ENCODE data around the gene RPS19BP1. TPM values are rescaled to one million over a fixed set of nuclear protein-coding genes. Genes with fewer than 3 reads are reported as not detected.

RPS19BP1 gene
- total RNA-seq, 1 experiment from 2014 or later, result 80.4 TPM

DNA sequence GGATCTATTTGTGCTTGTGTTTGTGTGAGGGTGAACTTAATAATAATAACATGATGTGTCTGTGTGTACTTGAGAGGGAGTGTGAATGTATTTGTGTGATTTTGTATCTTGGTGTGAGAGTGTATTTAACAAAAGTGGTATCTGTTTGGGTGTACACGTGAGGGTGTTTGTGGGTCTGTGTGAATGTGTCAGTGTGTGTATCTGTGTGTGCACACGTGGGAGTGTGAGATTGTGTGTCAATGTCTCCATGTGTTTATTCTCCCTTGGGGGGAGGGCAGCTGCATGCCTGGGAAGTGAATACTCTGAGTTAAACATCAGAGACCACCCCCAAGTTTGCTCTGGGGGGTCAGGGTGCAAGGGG lies 15.0 kb upstream of the RPS19BP1 start (continued):
- TF ChIP-seq ELF1 (IDR thresholded peaks at IDR 0.05; ENCODE audit: borderline replicate concordance, low read depth), result no peak
- no peak for TF ChIP-seq FOSL1 (IDR thresholded peaks at IDR 0.05; ENCODE audit: low read depth)
- TF ChIP-seq ZFX (IDR thresholded peaks at IDR 0.05), result no peak
- no peak for TF ChIP-seq EZH2phosphoT487 (IDR thresholded peaks at IDR 0.05; ENCODE audit: borderline replicate concordance)
- TF ChIP-seq EZH2 (IDR thresholded peaks at IDR 0.05), result no peak
- TF ChIP-seq, protein P1, sequence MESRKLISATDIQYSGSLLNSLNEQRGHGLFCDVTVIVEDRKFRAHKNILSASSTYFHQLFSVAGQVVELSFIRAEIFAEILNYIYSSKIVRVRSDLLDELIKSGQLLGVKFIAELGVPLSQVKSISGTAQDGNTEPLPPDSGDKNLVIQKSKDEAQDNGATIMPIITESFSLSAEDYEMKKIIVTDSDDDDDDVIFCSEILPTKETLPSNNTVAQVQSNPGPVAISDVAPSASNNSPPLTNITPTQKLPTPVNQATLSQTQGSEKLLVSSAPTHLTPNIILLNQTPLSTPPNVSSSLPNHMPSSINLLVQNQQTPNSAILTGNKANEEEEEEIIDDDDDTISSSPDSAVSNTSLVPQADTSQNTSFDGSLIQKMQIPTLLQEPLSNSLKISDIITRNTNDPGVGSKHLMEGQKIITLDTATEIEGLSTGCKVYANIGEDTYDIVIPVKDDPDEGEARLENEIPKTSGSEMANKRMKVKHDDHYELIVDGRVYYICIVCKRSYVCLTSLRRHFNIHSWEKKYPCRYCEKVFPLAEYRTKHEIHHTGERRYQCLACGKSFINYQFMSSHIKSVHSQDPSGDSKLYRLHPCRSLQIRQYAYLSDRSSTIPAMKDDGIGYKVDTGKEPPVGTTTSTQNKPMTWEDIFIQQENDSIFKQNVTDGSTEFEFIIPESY (IDR thresholded peaks at IDR 0.05; ENCODE audit: extremely low read depth, insufficient replicate concordance, low read length), result no peak
- TF ChIP-seq SP1 (IDR thresholded peaks at IDR 0.05; ENCODE audit: low read depth), result no peak

- H3K79me2 ChIP-seq (ENCODE audit: insufficient read depth, low read length), result no peaks in the 10 kb centered on the region
- no peak overlapping the region for H3K27ac ChIP-seq (ENCODE audit: low read depth, low read length)
- peaks cover 21% of the 10 kb centered on the region; the same call in 1 of the 2 replicates for H3K27me3 ChIP-seq (ENCODE audit: insufficient read depth, low read length)
- no peaks in the 10 kb centered on the region for H3K36me3 ChIP-seq (ENCODE audit: control insufficient read depth in 1 of 2, insufficient read depth in 2 of 2, low read length in 2 of 2)
- ChIA-PET RAD21 (ENCODE audit: low non-redundant PET in 1 of 2, low total read pairs in 2 of 2, uncharacterized antibody in 2 of 2, unreplicated experiment in 2 of 2) (no interaction called here), POLR2A (no interaction called here), CTCF (interaction anchor here (0.9 to 1.0 kb wide), 2 partner anchors 8 to 13 kb away, joined by 3 read pairs; no protein-coding TSS in a partner anchor)
- H3K9me3 ChIP-seq (ENCODE audit: control insufficient read depth in 1 of 2, insufficient read depth in 1 of 2, low read depth in 1 of 2, low read length in 2 of 2), result no peaks in the 10 kb centered on the region
- ATAC-seq, result 0 out of 2 replicates have a peak, but pooled peaks have one; percentile 24
- intact Hi-C loops (cut with micrococcal nuclease), result no loop called here
- BruUV-seq (replicated peaks), result no TSS peak
- DNase-seq (ENCODE audit: low read depth, low spot score), result no peak
- no peak overlapping the region for H2AFZ ChIP-seq (ENCODE audit: low read depth, low read length, poor library complexity, severe bottlenecking)
- H3K4me2 ChIP-seq (ENCODE audit: low read length), result peak overlapping the region; percentile 28; the same call in 1 of the 2 replicates
- no peaks in the 10 kb centered on the region for H3K9me2 ChIP-seq (ENCODE audit: insufficient read depth)
- H4K20me1 ChIP-seq (ENCODE audit: insufficient read depth), result no peaks in the 10 kb centered on the region
- no peak overlapping the region for H3K9ac ChIP-seq (ENCODE audit: low read length)
- no peak overlapping the region for H3K4me3 ChIP-seq (replicated peaks in 1 of 2; ENCODE audit: low read depth in 1 of 2, low read length in 2 of 2)
- peaks cover 3 to 8% of the 10 kb centered on the region in 2 experiments; a peak in 2 of 4 replicates for H3K4me1 ChIP-seq (ENCODE audit: control insufficient read depth in 1 of 2, insufficient read depth in 2 of 2, low read length in 2 of 2)
- TF ChIP-seq ZNF274 (IDR thresholded peaks at IDR 0.05; ENCODE audit: low read depth, low read length) (no peak), JUND (IDR thresholded peaks at IDR 0.05) (no peak), EGR1 (IDR thresholded peaks at IDR 0.05; ENCODE audit: low read depth) (no peak), ZFX (IDR thresholded peaks at IDR 0.05) (no peak), POLR2A (IDR thresholded peaks at IDR 0.05; ENCODE audit: borderline replicate concordance, extremely low read depth, insufficient read depth, insufficient read length) (no peak), SRF (IDR thresholded peaks at IDR 0.05; ENCODE audit: low read depth) (no peak)
- TF ChIP-seq, protein P2, sequence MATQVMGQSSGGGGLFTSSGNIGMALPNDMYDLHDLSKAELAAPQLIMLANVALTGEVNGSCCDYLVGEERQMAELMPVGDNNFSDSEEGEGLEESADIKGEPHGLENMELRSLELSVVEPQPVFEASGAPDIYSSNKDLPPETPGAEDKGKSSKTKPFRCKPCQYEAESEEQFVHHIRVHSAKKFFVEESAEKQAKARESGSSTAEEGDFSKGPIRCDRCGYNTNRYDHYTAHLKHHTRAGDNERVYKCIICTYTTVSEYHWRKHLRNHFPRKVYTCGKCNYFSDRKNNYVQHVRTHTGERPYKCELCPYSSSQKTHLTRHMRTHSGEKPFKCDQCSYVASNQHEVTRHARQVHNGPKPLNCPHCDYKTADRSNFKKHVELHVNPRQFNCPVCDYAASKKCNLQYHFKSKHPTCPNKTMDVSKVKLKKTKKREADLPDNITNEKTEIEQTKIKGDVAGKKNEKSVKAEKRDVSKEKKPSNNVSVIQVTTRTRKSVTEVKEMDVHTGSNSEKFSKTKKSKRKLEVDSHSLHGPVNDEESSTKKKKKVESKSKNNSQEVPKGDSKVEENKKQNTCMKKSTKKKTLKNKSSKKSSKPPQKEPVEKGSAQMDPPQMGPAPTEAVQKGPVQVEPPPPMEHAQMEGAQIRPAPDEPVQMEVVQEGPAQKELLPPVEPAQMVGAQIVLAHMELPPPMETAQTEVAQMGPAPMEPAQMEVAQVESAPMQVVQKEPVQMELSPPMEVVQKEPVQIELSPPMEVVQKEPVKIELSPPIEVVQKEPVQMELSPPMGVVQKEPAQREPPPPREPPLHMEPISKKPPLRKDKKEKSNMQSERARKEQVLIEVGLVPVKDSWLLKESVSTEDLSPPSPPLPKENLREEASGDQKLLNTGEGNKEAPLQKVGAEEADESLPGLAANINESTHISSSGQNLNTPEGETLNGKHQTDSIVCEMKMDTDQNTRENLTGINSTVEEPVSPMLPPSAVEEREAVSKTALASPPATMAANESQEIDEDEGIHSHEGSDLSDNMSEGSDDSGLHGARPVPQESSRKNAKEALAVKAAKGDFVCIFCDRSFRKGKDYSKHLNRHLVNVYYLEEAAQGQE (IDR thresholded peaks at IDR 0.05; ENCODE audit: low read depth), result no peak
- TF ChIP-seq, protein P3, sequence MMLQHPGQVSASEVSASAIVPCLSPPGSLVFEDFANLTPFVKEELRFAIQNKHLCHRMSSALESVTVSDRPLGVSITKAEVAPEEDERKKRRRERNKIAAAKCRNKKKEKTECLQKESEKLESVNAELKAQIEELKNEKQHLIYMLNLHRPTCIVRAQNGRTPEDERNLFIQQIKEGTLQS (IDR thresholded peaks at IDR 0.05), result no peak
- TF ChIP-seq, protein P4, sequence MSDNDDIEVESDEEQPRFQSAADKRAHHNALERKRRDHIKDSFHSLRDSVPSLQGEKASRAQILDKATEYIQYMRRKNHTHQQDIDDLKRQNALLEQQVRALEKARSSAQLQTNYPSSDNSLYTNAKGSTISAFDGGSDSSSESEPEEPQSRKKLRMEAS (IDR thresholded peaks at IDR 0.05), result no peak
These were observed 14.5 kb upstream of the RPS19BP1 start for GRCh38 chr22:39546889-39547586.
